Chondrocyte (in vitro differentiated cells): ENCODE data around the gene SCAPER. TPM values are rescaled to one million over a fixed set of nuclear protein-coding genes. Genes with fewer than 3 reads are reported as not detected.
"Not testable (repeated sequence)": the region's sequence is repeated elsewhere in the genome, so short reads cannot be mapped to it uniquely, and the experiment has no call there.

Experiments used
- DNase-seq: peaks from one replicate; pipeline ENCODE4 v3.0.0; 2021; ENCODE audit warnings: mixed read lengths, low spot score
- H3K27ac Mint-ChIP-seq: one replicate; pipeline ENCODE4 v1.8.0; 2021; ENCODE audit warnings: mild to moderate bottlenecking, moderate library complexity, mixed read lengths; ENCODE audit not compliant: unreplicated experiment
- H3K27me3 Mint-ChIP-seq: 2 replicates; pipeline ENCODE4 v1.8.0; 2021; ENCODE audit warnings: low read depth, mixed read lengths
- H3K36me3 Mint-ChIP-seq: 2 replicates; pipeline ENCODE4 v1.8.0; 2021; ENCODE audit warnings: low read depth, mixed read lengths
- H3K4me1 Mint-ChIP-seq: 2 replicates; pipeline ENCODE4 v1.8.0; 2021; ENCODE audit warnings: low read depth, mild to moderate bottlenecking, mixed read lengths
- H3K4me3 Mint-ChIP-seq: one replicate; pipeline ENCODE4 v1.8.0; 2021; ENCODE audit warnings: mild to moderate bottlenecking, moderate library complexity, mixed read lengths; ENCODE audit not compliant: unreplicated experiment
- H3K9me3 Mint-ChIP-seq: 2 replicates; pipeline ENCODE4 v1.8.0; 2021; ENCODE audit warnings: low read depth, mixed read lengths
- CTCF ChIP-seq: fragments of 200-600 bp; sonication (generic); IDR thresholded peaks from 2 replicates; pipeline ENCODE4 v1.5.0; 2021; ENCODE audit warnings: antibody characterized with exemption, mild to moderate bottlenecking, moderate library complexity
- microRNA-seq: library from miRNA; unstranded; fragments of <30 nt; microRNA quantifications from one replicate; pipeline ENCODE4 v1.2.0, GENCODE V29; 2020; ENCODE audit warnings: borderline number of aligned reads
- total RNA-seq: library from RNA; stranded (reverse); gene quantifications from 3 replicates; pipeline ENCODE4 v1.2.1, GENCODE V29; 2021

SCAPER gene
- total RNA-seq, 1 donor from 2014 or later: 17.3 TPM

- H3K27ac Mint-ChIP-seq: no peak overlapping the region
These were observed 606.2 kb downstream of the SCAPER start for GRCh38 chr15:76298986-76299385.

GRCh38 chr15:76297951-76298350 lies 607.2 kb downstream of the SCAPER start:
- H3K27me3 Mint-ChIP-seq, H3K36me3 Mint-ChIP-seq, H3K4me3 Mint-ChIP-seq, H3K9me3 Mint-ChIP-seq, DNase-seq, H3K27ac Mint-ChIP-seq: not testable (repeated sequence)
- peaks cover 17% of the 10 kb centered on the region for H3K4me1 Mint-ChIP-seq

More at GRCh38 chr15:76298986-76299385, 606.2 kb downstream of the SCAPER start:
- Mint-ChIP-seq H3K4me3 (no peak overlapping the region), H3K4me1 (peaks cover 10% of the 10 kb centered on the region), H3K36me3 (no peaks in the 10 kb centered on the region), H3K9me3 (no peaks in the 10 kb centered on the region), H3K27me3 (no peaks in the 10 kb centered on the region)
- TF ChIP-seq CTCF: no peak
- no peak for DNase-seq

Small RNAs within 50 kb of the gene (microRNA-seq; reads per million reads assigned to microRNA genes)
- gene MIR3713: not detected

Other genes with a start within 250 kb of the SCAPER start
- gene RCN2, start 26.4 kb upstream of the SCAPER start, total RNA-seq: 70.4 to 99.2 TPM (median 72.1 TPM) in 3 replicates
- gene PSTPIP1, start 89.8 kb upstream of the SCAPER start, total RNA-seq: not detected in 3 replicates
- gene TSPAN3, start 165.8 kb upstream of the SCAPER start, total RNA-seq: 242 to 333 TPM (median 250 TPM) in 3 replicates